Liver (tissue), 9 donors: Measurements from ENCODE around the gene RIMBP2. TPM values are rescaled to one million over a fixed set of nuclear protein-coding genes. Genes with fewer than 3 reads are reported as not detected.

Experiments
- DNase-seq: peaks from one replicate; pipeline ENCODE4 v3.0.0-alpha.2; 2017; ENCODE audit warnings: low spot score
- H3K27ac ChIP-seq, 2 donors: one replicate each; pipeline ENCODE4 v1.7.0; 2013; ENCODE audit warnings: inconsistent platforms in 2 of 2, low read length in 2 of 2, control low read depth in 1 of 2, low read depth in 1 of 2, mild to moderate bottlenecking in 1 of 2
- H3K27me3 ChIP-seq, 4 donors: one replicate each; pipeline versions ENCODE4 v1.6.1 to v1.7.0; 2013; ENCODE audit warnings: low read length in 3 of 4, inconsistent platforms in 1 of 4, mild to moderate bottlenecking in 1 of 4, moderate library complexity in 1 of 4; ENCODE audit not compliant: control insufficient read depth in 4 of 4, insufficient read depth in 4 of 4
- H3K36me3 ChIP-seq, 4 donors: one replicate each; pipeline versions ENCODE4 v1.6.1 to v1.7.0; 2013; ENCODE audit warnings: low read length in 3 of 4, mild to moderate bottlenecking in 3 of 4, low read depth in 1 of 4, moderate library complexity in 1 of 4; ENCODE audit not compliant: control insufficient read depth in 4 of 4, insufficient read depth in 3 of 4
- H3K4me1 ChIP-seq, 4 donors: one replicate each; pipeline versions ENCODE4 v1.6.1 to v1.7.0; 2013; ENCODE audit warnings: low read length in 3 of 4, mild to moderate bottlenecking in 3 of 4, moderate library complexity in 1 of 4; ENCODE audit not compliant: control insufficient read depth in 4 of 4, insufficient read depth in 4 of 4
- H3K4me3 ChIP-seq, 3 donors: one replicate each; pipeline versions ENCODE4 v1.6.1 to v1.7.0; 2013; ENCODE audit warnings: low read length in 3 of 3, control low read depth in 1 of 3, low read depth in 1 of 3, mild to moderate bottlenecking in 1 of 3
- H3K9ac ChIP-seq, 2 donors: one replicate each; pipeline ENCODE4 v1.7.0; 2013; ENCODE audit warnings: low read length in 2 of 2, mild to moderate bottlenecking in 2 of 2, moderate library complexity in 2 of 2, control low read depth in 1 of 2, low read depth in 1 of 2
- H3K9me3 ChIP-seq, 4 donors: one replicate each; pipeline versions ENCODE4 v1.6.1 to v1.7.0; 2013; ENCODE audit warnings: low read length in 3 of 4; ENCODE audit not compliant: control insufficient read depth in 4 of 4
- EGR1 ChIP-seq, 2 donors: IDR thresholded peaks; 2 replicates each; pipeline ENCODE4 v1.6.1; 2016 to 2018; ENCODE audit warnings: antibody characterized with exemption in 2 of 2, low read depth in 2 of 2
- FOXA1 ChIP-seq: IDR thresholded peaks from 2 replicates; pipeline ENCODE4 v1.6.1; 2016; ENCODE audit warnings: antibody characterized with exemption
- GABPA ChIP-seq, 2 donors: IDR thresholded peaks in 1 of 2; conservative IDR thresholded peaks in 1 of 2; 2 replicates each; pipeline ENCODE4 v1.6.1; 2016; ENCODE audit warnings: antibody characterized with exemption in 2 of 2, mild to moderate bottlenecking in 1 of 2, moderate library complexity in 1 of 2
- HNF4G ChIP-seq: IDR thresholded peaks from 2 replicates; pipeline ENCODE4 v1.6.1; 2016; ENCODE audit warnings: antibody characterized with exemption
- MAX ChIP-seq: IDR thresholded peaks from 2 replicates; pipeline ENCODE4 v1.6.1; 2016; ENCODE audit warnings: antibody characterized with exemption
- RAD21 ChIP-seq, 2 donors: IDR thresholded peaks; 2 replicates each; pipeline ENCODE4 v1.6.1; 2016; ENCODE audit warnings: antibody characterized with exemption in 2 of 2, mild to moderate bottlenecking in 2 of 2
- REST ChIP-seq: IDR thresholded peaks from 2 replicates; pipeline ENCODE4 v1.6.1; 2016; ENCODE audit warnings: antibody characterized with exemption, mild to moderate bottlenecking
- RXRA ChIP-seq, 2 donors: IDR thresholded peaks; 2 replicates each; pipeline ENCODE4 v1.6.1; 2017 to 2018; ENCODE audit warnings: antibody characterized with exemption in 2 of 2, mild to moderate bottlenecking in 1 of 2
- TAF1 ChIP-seq: conservative IDR thresholded peaks from 2 replicates; pipeline ENCODE4 v1.6.1; 2016; ENCODE audit warnings: antibody characterized with exemption, mild to moderate bottlenecking
- YY1 ChIP-seq: IDR thresholded peaks from 2 replicates; pipeline ENCODE4 v1.6.1; 2016; ENCODE audit warnings: antibody characterized with exemption, mild to moderate bottlenecking
- ZBTB33 ChIP-seq: IDR thresholded peaks from 2 replicates; pipeline ENCODE4 v1.6.1; 2016; ENCODE audit warnings: antibody characterized with exemption
- WGBS: extraction: QIAGEN DNeasy Blood & Tissue Kit; methylation state at CpG from one replicate; pipeline ENCODE4 v1.1.7; 2013; 5-methylcytosine and 5-hydroxymethylcytosine counted together
- polyA plus RNA-seq, 2 donors: library from polyadenylated mRNA; stranded (reverse) in 1 of 2; unstranded in 1 of 2; fragments of 200-250 nt in 1 of 2; fragments of >200 nt in 1 of 2; fragmentation: Nextera tagmentation in 1 of 2; extraction: Ambion mirVana in 1 of 2; gene quantifications; one replicate each; pipeline versions ENCODE4 v1.2.1 to v1.2.3, GENCODE V29; 2013 to 2015
- total RNA-seq, 2 donors: library from RNA; depleted of rRNA; stranded (reverse); fragments of >200 nt; gene quantifications; one replicate each; pipeline ENCODE4 v1.2.3, GENCODE V29; 2014
- TF ChIP-seq, protein P1 (sequence below): fragments of 150-350 bp; IDR thresholded peaks from 2 replicates; pipeline ENCODE4 v1.5.1; 2017; ENCODE audit warnings: improper control_type of control experiment, low read depth, low read length; ENCODE audit not compliant: missing input control
- donor health status: healthy.
- donor health status: healthy.
- donor health status: healthy.
- donor health status: healthy.
- donor health status: healthy.

The RIMBP2 gene
- total and polyA plus RNA-seq, 4 donors = 0.01 to 0.17 (median 0.09) TPM; not detected in 1

GRCh38 chr12:130710733-130711080 lies 5.4 kb downstream of the RIMBP2 start:
- Histone ChIP-seq H3K4me1 (peaks cover 3 to 15% (median 12%) of the 10 kb centered on the region in 4 donors), H3K27ac (no peak overlapping the region), H3K36me3 (no peaks in the 10 kb centered on the region), H3K27me3 (peaks cover 2 to 11% (median 5%) of the 10 kb centered on the region in 4 donors), H3K9ac (no peak overlapping the region), H3K9me3 (no peaks in the 10 kb centered on the region), H3K4me3 (no peak overlapping the region)
- WGBS = 78% methylated on average over 7 of the region's 7 CpGs
- TF ChIP-seq RXRA (IDR thresholded peaks at IDR 0.05) (no peak), GABPA (IDR thresholded peaks at IDR 0.05 in 1 of 2, conservative IDR thresholded peaks at IDR 0.05 in 1 of 2) (no peak), ZBTB33 (no peak), EGR1 (IDR thresholded peaks at IDR 0.05; ENCODE audit: low read depth in 2 of 2) (no peak)
- DNase-seq = no peak

DNA sequence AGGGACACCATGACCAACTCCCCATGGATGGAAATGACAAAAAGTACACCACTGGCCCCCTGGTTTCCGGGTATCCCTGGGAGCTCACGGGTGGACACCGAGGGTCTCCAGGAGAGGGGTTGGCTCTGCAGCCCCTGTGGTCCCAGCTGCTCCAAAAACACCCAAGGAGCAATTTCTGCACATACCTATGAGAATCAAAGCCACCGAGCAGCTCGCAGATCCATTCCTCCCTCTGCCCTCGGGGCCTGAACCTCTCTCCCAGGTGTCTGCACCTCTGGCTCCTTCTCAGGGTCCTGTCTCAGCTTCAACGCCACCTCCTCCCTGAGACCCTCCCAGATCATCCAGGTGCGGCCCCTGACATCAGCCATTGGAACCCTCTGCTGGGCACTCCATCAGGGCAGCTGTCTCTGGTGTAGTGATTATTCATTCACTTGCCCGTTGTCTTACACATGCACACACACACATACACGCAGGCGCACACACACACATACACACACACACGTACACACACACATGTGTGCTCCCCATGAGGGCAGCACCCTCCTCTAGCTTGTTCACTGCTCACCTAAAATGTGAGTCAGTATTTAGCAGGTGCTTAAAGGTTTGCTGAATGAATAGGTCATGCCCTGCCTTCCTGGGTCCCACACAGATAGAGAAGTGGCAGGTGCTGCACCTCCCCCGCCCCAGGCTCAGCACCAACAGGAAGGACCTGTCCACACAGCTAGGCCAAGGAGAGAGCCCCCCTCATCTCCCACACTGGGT lies 5.9 kb downstream of the RIMBP2 start:
- H3K27me3 ChIP-seq = peaks cover 2 to 8% (median 5%) of the 10 kb centered on the region in 4 donors
- H3K4me3 ChIP-seq = no peak overlapping the region
- WGBS = 77% methylated on average over 13 of the region's 13 CpGs
- no peaks in the 10 kb centered on the region for H3K36me3 ChIP-seq
- no peak for TF ChIP-seq RAD21 (IDR thresholded peaks at IDR 0.05)
- TF ChIP-seq TAF1 = no peak
- TF ChIP-seq GABPA (IDR thresholded peaks at IDR 0.05 in 1 of 2, conservative IDR thresholded peaks at IDR 0.05 in 1 of 2) = no peak
- H3K9ac ChIP-seq = no peak overlapping the region
- no peaks in the 10 kb centered on the region for H3K9me3 ChIP-seq
- peaks cover 3 to 13% (median 10%) of the 10 kb centered on the region in 4 donors for H3K4me1 ChIP-seq
- H3K27ac ChIP-seq = no peak overlapping the region
- no peak for DNase-seq

GRCh38 chr12:130709151-130709970 lies 6.7 kb downstream of the RIMBP2 start:
- no peak overlapping the region for H3K9ac ChIP-seq
- H3K27me3 ChIP-seq = peaks cover 1 to 11% (median 2%) of the 10 kb centered on the region in 4 donors
- no peak overlapping the region for H3K27ac ChIP-seq
- WGBS = 72% methylated on average over 29 of the region's 29 CpGs
- no peak for TF ChIP-seq EGR1 (IDR thresholded peaks at IDR 0.05; ENCODE audit: low read depth in 2 of 2)
- peaks cover 3 to 7% (median 4%) of the 10 kb centered on the region in 4 donors for H3K4me1 ChIP-seq
- DNase-seq = no peak
- no peaks in the 10 kb centered on the region for H3K36me3 ChIP-seq
- no peaks in the 10 kb centered on the region for H3K9me3 ChIP-seq
- no peak overlapping the region for H3K4me3 ChIP-seq

DNA sequence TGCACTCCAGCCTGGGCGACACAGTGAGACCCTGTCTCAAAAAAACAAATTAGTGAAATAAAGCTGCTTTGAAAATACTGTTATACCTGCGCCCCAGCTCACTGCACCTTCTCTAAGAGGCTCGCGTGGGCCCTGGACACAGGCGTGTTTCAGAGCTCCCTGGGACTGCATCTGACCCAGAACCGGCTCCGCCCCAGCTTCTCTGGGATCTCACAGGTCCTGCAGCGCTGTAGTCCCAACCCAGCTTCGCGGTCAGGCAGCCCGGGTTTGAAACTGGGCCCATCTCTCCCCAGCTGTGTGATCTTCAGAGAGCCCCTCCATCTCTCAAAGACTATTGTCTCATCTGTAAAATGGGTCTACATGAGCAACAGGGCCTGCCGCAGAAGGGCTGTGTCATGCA lies 7.5 kb downstream of the RIMBP2 start:
- no peak overlapping the region for H3K9ac ChIP-seq
- H3K27me3 ChIP-seq = peaks cover 0 to 6% (median 1%) of the 10 kb centered on the region in 4 donors
- 90% methylated on average over 12 of the region's 12 CpGs for WGBS
- no peak overlapping the region for H3K4me3 ChIP-seq
- no peaks in the 10 kb centered on the region for H3K4me1 ChIP-seq
- DNase-seq = no peak
- H3K27ac ChIP-seq = no peak overlapping the region
- no peaks in the 10 kb centered on the region for H3K36me3 ChIP-seq
- no peaks in the 10 kb centered on the region for H3K9me3 ChIP-seq
- TF ChIP-seq MAX (no peak), HNF4G (no peak), FOXA1 (no peak), REST (no peak), YY1 (no peak)
- TF ChIP-seq, protein P1, sequence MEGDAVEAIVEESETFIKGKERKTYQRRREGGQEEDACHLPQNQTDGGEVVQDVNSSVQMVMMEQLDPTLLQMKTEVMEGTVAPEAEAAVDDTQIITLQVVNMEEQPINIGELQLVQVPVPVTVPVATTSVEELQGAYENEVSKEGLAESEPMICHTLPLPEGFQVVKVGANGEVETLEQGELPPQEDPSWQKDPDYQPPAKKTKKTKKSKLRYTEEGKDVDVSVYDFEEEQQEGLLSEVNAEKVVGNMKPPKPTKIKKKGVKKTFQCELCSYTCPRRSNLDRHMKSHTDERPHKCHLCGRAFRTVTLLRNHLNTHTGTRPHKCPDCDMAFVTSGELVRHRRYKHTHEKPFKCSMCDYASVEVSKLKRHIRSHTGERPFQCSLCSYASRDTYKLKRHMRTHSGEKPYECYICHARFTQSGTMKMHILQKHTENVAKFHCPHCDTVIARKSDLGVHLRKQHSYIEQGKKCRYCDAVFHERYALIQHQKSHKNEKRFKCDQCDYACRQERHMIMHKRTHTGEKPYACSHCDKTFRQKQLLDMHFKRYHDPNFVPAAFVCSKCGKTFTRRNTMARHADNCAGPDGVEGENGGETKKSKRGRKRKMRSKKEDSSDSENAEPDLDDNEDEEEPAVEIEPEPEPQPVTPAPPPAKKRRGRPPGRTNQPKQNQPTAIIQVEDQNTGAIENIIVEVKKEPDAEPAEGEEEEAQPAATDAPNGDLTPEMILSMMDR = no peak
